Activated CD4-positive, alpha-beta T cell treated with anti-CD3 and anti-CD28 coated beads, Interleukin-2, amount 10 ng/mL, durations not matched to agents 7 days and 5 days (primary cell): Measurements from ENCODE around the gene PSMA7. TPM values are rescaled to one million over a fixed set of nuclear protein-coding genes. Genes with fewer than 3 reads are reported as not detected.
"Not testable (repeated sequence)": the region's sequence is repeated elsewhere in the genome, so short reads cannot be mapped to it uniquely, and the experiment has no call there.

Source experiments
- CTCF ChIA-PET: fragments of 350-600 bp; sonication (Branson Sonifier 250); formaldehyde crosslinking; loops from one replicate; lab custom pipeline; 2021; ENCODE audit warnings: antibody characterized with exemption; lab: Charles Lee
- POLR2A ChIA-PET: fragments of 350-600 bp; sonication (Branson Sonifier 250); formaldehyde crosslinking; loops from one replicate; lab custom pipeline; 2021; ENCODE audit warnings: antibody characterized with exemption; lab: Charles Lee
- DNase-seq: peaks from one replicate; pipeline ENCODE4 v3.0.0-alpha.2; 2020
- H3K27ac Mint-ChIP-seq: one replicate; pipeline ENCODE4 v1.8.0; 2021; ENCODE audit warnings: mild to moderate bottlenecking, moderate library complexity, mixed read lengths
- H3K27me3 Mint-ChIP-seq: one replicate; pipeline ENCODE4 v1.8.0; 2021; ENCODE audit warnings: mixed read lengths
- H3K36me3 Mint-ChIP-seq: one replicate; pipeline ENCODE4 v1.8.0; 2021; ENCODE audit warnings: low read depth, mixed read lengths
- H3K4me1 Mint-ChIP-seq: one replicate; pipeline ENCODE4 v1.8.0; 2021; ENCODE audit warnings: mixed read lengths
- H3K4me3 Mint-ChIP-seq: one replicate; pipeline ENCODE4 v1.8.0; 2021; ENCODE audit warnings: mild to moderate bottlenecking, moderate library complexity, mixed read lengths
- H3K9me3 Mint-ChIP-seq: one replicate; pipeline ENCODE4 v1.8.0; 2021; ENCODE audit warnings: mixed read lengths
- total RNA-seq, 2 experiments: library from RNA; stranded (reverse); gene quantifications; one replicate each; pipeline ENCODE4 v1.2.3, GENCODE V29; 2021

PSMA7 gene
- total RNA-seq, 2 experiments from 2014 or later = 250 to 306 TPM

- no peak for DNase-seq
- POLR2A ChIA-PET = no interaction called here
- Mint-ChIP-seq H3K27me3 (no peaks in the 10 kb centered on the region), H3K4me1 (peaks cover 10% of the 10 kb centered on the region), H3K27ac (no peak overlapping the region), H3K36me3 (peaks cover 29% of the 10 kb centered on the region), H3K4me3 (no peak overlapping the region), H3K9me3 (peaks cover 14% of the 10 kb centered on the region)
- CTCF ChIA-PET = interaction anchor here (0.8 to 1.5 kb wide), 3 partner anchors 10 to 147 kb away, joined by 3 to 7 read pairs (median 3); no protein-coding TSS in a partner anchor
Measured at GRCh38 chr20:62157387-62158087, 14.3 kb upstream of the PSMA7 start.

- H3K27me3 Mint-ChIP-seq = no peaks in the 10 kb centered on the region
- peak; percentile 75 for DNase-seq
- H3K36me3 Mint-ChIP-seq = peaks cover 36% of the 10 kb centered on the region
- H3K4me3 Mint-ChIP-seq = no peak overlapping the region
- CTCF ChIA-PET = interaction anchor here (0.8 to 1.5 kb wide), 3 partner anchors 11 to 146 kb away, joined by 3 to 7 read pairs (median 3); no protein-coding TSS in a partner anchor
- POLR2A ChIA-PET = no interaction called here
- peaks cover 16% of the 10 kb centered on the region for H3K9me3 Mint-ChIP-seq
- peaks cover 10% of the 10 kb centered on the region for H3K4me1 Mint-ChIP-seq
- H3K27ac Mint-ChIP-seq = no peak overlapping the region
Measured at GRCh38 chr20:62156592-62157386, 13.6 kb upstream of the PSMA7 start.

- H3K9me3 Mint-ChIP-seq = peaks cover 16% of the 10 kb centered on the region
- ChIA-PET POLR2A (no interaction called here), CTCF (interaction anchor here (1.2 kb wide), 1 partner anchor 145 kb away, joined by 7 read pairs; no protein-coding TSS in a partner anchor)
- no peak overlapping the region for H3K27ac Mint-ChIP-seq
- peaks cover 10% of the 10 kb centered on the region for H3K4me1 Mint-ChIP-seq
- DNase-seq = no peak
- H3K36me3 Mint-ChIP-seq = peaks cover 36% of the 10 kb centered on the region
- H3K4me3 Mint-ChIP-seq = no peak overlapping the region
- H3K27me3 Mint-ChIP-seq = no peaks in the 10 kb centered on the region
Measured at GRCh38 chr20:62156254-62156556, 13.0 kb upstream of the PSMA7 start.

GRCh38 chr20:62155428-62156253 is 12.4 kb upstream of the PSMA7 start:
- Mint-ChIP-seq H3K9me3 (peaks cover 16% of the 10 kb centered on the region), H3K4me1 (peaks cover 9% of the 10 kb centered on the region), H3K27me3 (no peaks in the 10 kb centered on the region), H3K4me3 (no peak overlapping the region), H3K36me3 (peaks cover 36% of the 10 kb centered on the region), H3K27ac (no peak overlapping the region)
- CTCF ChIA-PET = no interaction called here
- no peak for DNase-seq
- POLR2A ChIA-PET = no interaction called here

GRCh38 chr20:62151835-62152364 is 8.7 kb upstream of the PSMA7 start:
- DNase-seq = no peak
- ChIA-PET POLR2A (no interaction called here), CTCF (no interaction called here)
- Mint-ChIP-seq H3K27ac (no peak overlapping the region), H3K36me3 (peaks cover 37% of the 10 kb centered on the region), H3K9me3 (peaks cover 16% of the 10 kb centered on the region), H3K4me3 (no peak overlapping the region), H3K27me3 (no peaks in the 10 kb centered on the region), H3K4me1 (peaks cover 8% of the 10 kb centered on the region)

- Mint-ChIP-seq H3K27ac (no peak overlapping the region), H3K4me1 (peaks cover 8% of the 10 kb centered on the region), H3K36me3 (peaks cover 37% of the 10 kb centered on the region), H3K27me3 (no peaks in the 10 kb centered on the region), H3K4me3 (no peak overlapping the region), H3K9me3 (peaks cover 16% of the 10 kb centered on the region)
- POLR2A ChIA-PET = interaction anchor here (0.6 kb wide), 1 partner anchor 118 kb away, joined by 3 read pairs; no protein-coding TSS in a partner anchor
- CTCF ChIA-PET = no interaction called here
- no peak for DNase-seq
Measured at GRCh38 chr20:62151225-62151624, 8.0 kb upstream of the PSMA7 start.

- Mint-ChIP-seq H3K4me1 (peaks cover 17% of the 10 kb centered on the region), H3K4me3 (no peak overlapping the region), H3K27ac (no peak overlapping the region), H3K36me3 (peaks cover 30% of the 10 kb centered on the region), H3K27me3 (no peaks in the 10 kb centered on the region), H3K9me3 (peaks cover 16% of the 10 kb centered on the region)
- CTCF ChIA-PET = no interaction called here
- no peak for DNase-seq
- POLR2A ChIA-PET = no interaction called here
Measured at GRCh38 chr20:62150310-62150575, 7.0 kb upstream of the PSMA7 start.

GRCh38 chr20:62149532-62150309 is 6.5 kb upstream of the PSMA7 start:
- Mint-ChIP-seq H3K9me3 (peaks cover 16% of the 10 kb centered on the region), H3K27ac (no peak overlapping the region), H3K36me3 (peaks cover 28% of the 10 kb centered on the region), H3K27me3 (no peaks in the 10 kb centered on the region), H3K4me1 (peaks cover 23% of the 10 kb centered on the region), H3K4me3 (no peak overlapping the region)
- ChIA-PET CTCF (no interaction called here), POLR2A (no interaction called here)
- no peak for DNase-seq

GRCh38 chr20:62148908-62149314 is 5.7 kb upstream of the PSMA7 start:
- CTCF ChIA-PET = no interaction called here

GRCh38 chr20:62148383-62148782 is 5.2 kb upstream of the PSMA7 start:
- Mint-ChIP-seq H3K36me3 (peaks cover 15% of the 10 kb centered on the region), H3K4me1 (peaks cover 27% of the 10 kb centered on the region)
- H3K27me3 Mint-ChIP-seq, H3K9me3 Mint-ChIP-seq, DNase-seq, CTCF ChIA-PET, POLR2A ChIA-PET, H3K4me3 Mint-ChIP-seq, H3K27ac Mint-ChIP-seq: not testable (repeated sequence)

More at GRCh38 chr20:62148908-62149314, 5.7 kb upstream of the PSMA7 start:
- H3K9me3 Mint-ChIP-seq = peaks cover 15% of the 10 kb centered on the region
- no peaks in the 10 kb centered on the region for H3K27me3 Mint-ChIP-seq
- no peak overlapping the region for H3K27ac Mint-ChIP-seq
- no peak overlapping the region for H3K4me3 Mint-ChIP-seq
- DNase-seq = no peak
- POLR2A ChIA-PET = no interaction called here
- peaks cover 20% of the 10 kb centered on the region for H3K36me3 Mint-ChIP-seq
- H3K4me1 Mint-ChIP-seq = peaks cover 27% of the 10 kb centered on the region

GRCh38 chr20:62147528-62147927 is 4.3 kb upstream of the PSMA7 start:
- peaks cover 27% of the 10 kb centered on the region for H3K4me1 Mint-ChIP-seq
- H3K27ac Mint-ChIP-seq = no peak overlapping the region
- ChIA-PET CTCF (no interaction called here), POLR2A (no interaction called here)
- no peak for DNase-seq
- H3K36me3 Mint-ChIP-seq = peaks cover 8% of the 10 kb centered on the region
- H3K9me3 Mint-ChIP-seq = peaks cover 2% of the 10 kb centered on the region
- H3K4me3 Mint-ChIP-seq = no peak overlapping the region
- no peaks in the 10 kb centered on the region for H3K27me3 Mint-ChIP-seq

- no peak overlapping the region for H3K27ac Mint-ChIP-seq
- DNase-seq = no peak
- ChIA-PET POLR2A (no interaction called here), CTCF (no interaction called here)
- peaks cover 4% of the 10 kb centered on the region for H3K36me3 Mint-ChIP-seq
- H3K27me3 Mint-ChIP-seq = no peaks in the 10 kb centered on the region
- H3K4me1 Mint-ChIP-seq = peaks cover 28% of the 10 kb centered on the region
- no peak overlapping the region for H3K4me3 Mint-ChIP-seq
- H3K9me3 Mint-ChIP-seq = no peaks in the 10 kb centered on the region
Measured at GRCh38 chr20:62147125-62147524, 3.9 kb upstream of the PSMA7 start.
